Fibroblast of the aortic adventitia (primary cell): ENCODE data around the gene SALL1. TPM values are rescaled to one million over a fixed set of nuclear protein-coding genes. Genes with fewer than 3 reads are reported as not detected.

Experiments used
- DNase-seq: peaks from one replicate; pipeline ENCODE4 v3.0.0-alpha.2; 2010; ENCODE audit warnings: low read depth
- H3K4me3 ChIP-seq: 2 replicates; pipeline ENCODE4 v1.5.1; 2011; ENCODE audit warnings: low read depth, mild to moderate bottlenecking, control low read depth, low read length, moderate library complexity
- total RNA-seq: library from RNA; depleted of rRNA; stranded (reverse); fragments of >200 nt; gene quantifications from 2 replicates; pipeline ENCODE4 v1.2.3, GENCODE V29; 2012; ENCODE audit warnings: low replicate concordance
- TF ChIP-seq, protein P1 (sequence below): IDR thresholded peaks from 2 replicates; pipeline ENCODE4 v1.5.1; 2011; ENCODE audit warnings: mild to moderate bottlenecking, low read length, control low read depth, inconsistent platforms; ENCODE audit not compliant: insufficient read depth

Gene SALL1
- total RNA-seq, 1 donor, result 2.6 TPM

DNA sequence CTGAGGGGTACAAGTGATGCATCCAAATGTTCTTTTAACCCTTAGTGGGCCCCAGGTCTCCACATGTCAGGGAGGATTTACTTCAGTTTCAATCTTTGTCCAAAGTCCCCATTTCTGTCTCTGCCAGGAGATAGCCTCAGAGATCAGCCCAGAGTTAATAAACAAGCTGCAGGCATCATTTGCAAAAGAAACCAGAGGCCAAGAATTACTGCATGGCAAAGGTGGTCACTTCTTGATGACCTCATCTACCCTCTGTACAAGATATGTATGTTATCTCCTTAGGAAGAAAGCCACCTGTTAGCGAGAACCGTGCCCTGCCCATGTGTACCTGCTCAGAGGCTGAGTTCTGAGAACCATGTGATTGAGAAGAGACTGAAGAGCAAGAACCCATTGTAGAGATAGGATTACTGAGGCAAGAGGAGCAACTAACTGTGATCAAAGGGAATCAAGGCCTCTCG lies 40.3 kb downstream of the SALL1 start:
- TF ChIP-seq, protein P1, sequence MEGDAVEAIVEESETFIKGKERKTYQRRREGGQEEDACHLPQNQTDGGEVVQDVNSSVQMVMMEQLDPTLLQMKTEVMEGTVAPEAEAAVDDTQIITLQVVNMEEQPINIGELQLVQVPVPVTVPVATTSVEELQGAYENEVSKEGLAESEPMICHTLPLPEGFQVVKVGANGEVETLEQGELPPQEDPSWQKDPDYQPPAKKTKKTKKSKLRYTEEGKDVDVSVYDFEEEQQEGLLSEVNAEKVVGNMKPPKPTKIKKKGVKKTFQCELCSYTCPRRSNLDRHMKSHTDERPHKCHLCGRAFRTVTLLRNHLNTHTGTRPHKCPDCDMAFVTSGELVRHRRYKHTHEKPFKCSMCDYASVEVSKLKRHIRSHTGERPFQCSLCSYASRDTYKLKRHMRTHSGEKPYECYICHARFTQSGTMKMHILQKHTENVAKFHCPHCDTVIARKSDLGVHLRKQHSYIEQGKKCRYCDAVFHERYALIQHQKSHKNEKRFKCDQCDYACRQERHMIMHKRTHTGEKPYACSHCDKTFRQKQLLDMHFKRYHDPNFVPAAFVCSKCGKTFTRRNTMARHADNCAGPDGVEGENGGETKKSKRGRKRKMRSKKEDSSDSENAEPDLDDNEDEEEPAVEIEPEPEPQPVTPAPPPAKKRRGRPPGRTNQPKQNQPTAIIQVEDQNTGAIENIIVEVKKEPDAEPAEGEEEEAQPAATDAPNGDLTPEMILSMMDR, result no peak
- no peak overlapping the region for H3K4me3 ChIP-seq
- no peak for DNase-seq

DNA sequence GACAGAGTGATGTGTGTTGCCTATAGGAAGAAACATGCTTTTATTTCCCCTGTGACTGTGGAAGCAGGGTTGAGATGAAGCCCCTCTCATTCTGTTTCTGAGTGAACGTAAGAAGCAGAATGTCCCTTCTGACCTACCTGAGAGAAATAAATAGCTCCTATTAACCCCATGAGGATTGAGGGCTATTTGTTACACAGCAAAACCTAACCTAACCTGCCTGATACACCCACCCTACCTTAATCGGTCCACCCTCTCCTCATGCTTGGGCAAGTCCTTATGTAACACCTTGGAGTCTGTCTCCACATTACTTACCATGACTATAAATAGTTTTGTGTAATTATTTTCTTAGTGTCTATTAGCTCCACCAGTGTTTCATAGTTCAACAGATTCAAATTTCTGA lies 41.9 kb downstream of the SALL1 start:
- DNase-seq, result no peak
- TF ChIP-seq, protein P1, result no peak
- no peak overlapping the region for H3K4me3 ChIP-seq

DNA sequence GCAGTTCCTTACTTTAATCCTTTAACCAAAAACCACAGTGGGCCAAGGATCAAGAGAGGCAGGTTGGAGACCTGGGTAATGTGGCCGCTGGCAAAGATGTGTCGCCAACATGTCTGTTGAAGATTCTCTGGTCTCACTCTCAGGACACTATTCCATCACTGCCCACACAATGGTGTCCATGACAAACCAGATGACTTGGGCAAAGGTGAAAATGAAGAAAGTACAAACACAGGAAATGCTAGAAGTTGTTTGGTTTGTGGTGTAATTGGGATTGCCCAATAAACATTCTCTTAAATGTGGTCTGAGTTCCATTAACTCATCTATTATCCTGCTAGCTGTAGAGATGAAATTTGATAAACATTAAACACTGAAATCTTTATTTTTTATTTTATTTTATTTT lies 43.3 kb downstream of the SALL1 start:
- DNase-seq, result no peak
- TF ChIP-seq, protein P1, result no peak
- no peak overlapping the region for H3K4me3 ChIP-seq

DNA sequence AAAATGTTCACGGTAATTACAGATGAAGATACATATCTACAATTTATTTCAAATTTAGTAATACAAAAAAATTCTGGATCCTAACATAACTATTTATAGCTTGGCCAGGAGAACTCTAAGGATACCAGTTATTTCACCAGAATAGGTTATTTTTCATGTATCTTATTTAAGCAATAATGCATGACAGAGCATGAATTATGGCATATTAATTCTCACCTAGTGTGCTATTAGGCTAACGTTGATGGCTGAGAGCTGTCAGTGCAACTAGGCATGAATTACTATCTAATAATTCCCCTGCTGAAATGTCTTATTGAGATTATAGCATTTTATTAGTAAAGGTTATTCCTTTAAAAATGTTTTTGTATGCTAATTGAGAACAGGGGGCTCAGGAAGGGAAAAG lies 44.5 kb downstream of the SALL1 start:
- TF ChIP-seq, protein P1, result no peak
- no peak overlapping the region for H3K4me3 ChIP-seq
- no peak for DNase-seq

DNA sequence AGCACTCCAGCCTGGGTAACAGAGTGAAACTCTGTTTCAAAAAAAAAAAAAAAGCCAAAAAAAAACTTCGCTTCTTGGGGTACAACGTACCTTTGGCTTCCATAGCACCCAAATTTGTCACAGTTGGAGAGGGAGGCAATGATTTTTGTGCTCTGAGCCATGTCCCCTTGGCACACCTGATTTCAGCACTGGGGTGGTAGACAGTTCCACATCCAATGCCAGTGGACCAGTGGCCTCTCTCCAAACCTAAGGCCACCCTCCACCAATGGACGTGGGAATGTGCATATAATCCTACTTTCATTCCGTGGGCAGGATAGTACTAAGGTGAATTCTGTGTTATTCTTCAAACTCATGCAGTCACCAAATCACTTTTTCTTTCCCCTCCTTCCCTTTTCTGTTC lies 47.5 kb downstream of the SALL1 start:
- no peak for DNase-seq

DNA sequence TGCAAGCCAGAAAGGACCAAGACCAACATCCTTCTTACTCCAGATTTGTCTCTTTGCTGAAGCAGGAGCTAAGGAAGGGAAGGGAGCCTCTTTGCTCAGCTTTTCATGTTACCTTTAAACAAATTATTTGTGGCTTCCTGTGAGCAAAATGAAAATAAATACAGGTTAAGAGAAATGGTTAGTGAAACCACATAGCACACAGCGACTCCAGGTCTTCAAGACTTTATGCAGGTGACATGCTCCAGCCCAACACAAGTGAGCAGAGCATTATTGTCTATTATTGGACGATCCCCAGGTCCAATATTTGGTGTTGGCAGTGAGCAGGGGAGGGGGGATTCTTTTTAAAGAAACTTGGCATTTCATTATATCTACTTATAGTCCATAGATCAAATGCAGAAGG lies 53.3 kb downstream of the SALL1 start:
- no peak overlapping the region for H3K4me3 ChIP-seq
- no peak for DNase-seq
- TF ChIP-seq, protein P1, result no peak

More for the DNA sequence above, 47.5 kb downstream of the SALL1 start:
- TF ChIP-seq, protein P1, result no peak
- H3K4me3 ChIP-seq, result no peak overlapping the region
